ENCODE results near the gene TNFRSF19. TPM values are rescaled to one million over a fixed set of nuclear protein-coding genes. Genes with fewer than 3 reads are reported as not detected.

The TNFRSF19 gene
- total and polyA plus RNA-seq, 10 of the 15 experiments (the other 5 are each of a cell fraction or from before 2014, with no cell fraction given), result 16.4 to 46.2 (median 35.4) TPM

DNA sequence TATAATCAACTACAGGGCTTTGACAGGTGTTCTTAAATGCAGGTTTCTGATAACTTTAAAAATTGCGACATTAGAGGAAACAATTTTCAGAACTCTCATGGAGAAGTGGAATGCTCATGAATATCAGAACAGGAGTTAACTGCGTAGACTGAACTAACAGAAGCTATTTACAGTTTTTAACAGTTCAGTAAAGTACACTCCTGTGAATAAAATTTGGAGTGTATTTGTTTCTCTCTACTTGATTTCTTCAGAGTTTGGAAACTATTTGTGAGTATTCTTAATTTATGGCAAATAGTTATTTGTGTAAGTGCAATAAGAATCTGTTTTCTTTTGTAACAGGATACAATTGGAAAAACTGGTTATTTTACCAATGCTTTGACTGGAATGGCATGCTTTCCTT is 114.4 kb downstream of the TNFRSF19 start (continued):
- TF ChIP-seq YY1 (IDR thresholded peaks at IDR 0.05; ENCODE audit: low read depth, low read length) (no peak), ZNF217 (IDR thresholded peaks at IDR 0.05) (no peak), MEF2B (IDR thresholded peaks at IDR 0.05; ENCODE audit: partially characterized antibody, poor library complexity, severe bottlenecking) (no peak), NR2F1 (conservative IDR thresholded peaks at IDR 0.05) (no peak), NRF1 (conservative IDR thresholded peaks at IDR 0.05; ENCODE audit: low read depth, low read length) (no peak), PKNOX1 (IDR thresholded peaks at IDR 0.05) (no peak), NR2C2 (IDR thresholded peaks at IDR 0.05; ENCODE audit: borderline replicate concordance, control insufficient read depth, insufficient read length, low read depth) (no peak), RELB (IDR thresholded peaks at IDR 0.05; ENCODE audit: low read depth) (no peak), CBX3 (IDR thresholded peaks at IDR 0.05; ENCODE audit: borderline replicate concordance, low read depth) (no peak), SMAD1 (IDR thresholded peaks at IDR 0.05; ENCODE audit: low read depth, partially characterized antibody) (no peak)

DNA sequence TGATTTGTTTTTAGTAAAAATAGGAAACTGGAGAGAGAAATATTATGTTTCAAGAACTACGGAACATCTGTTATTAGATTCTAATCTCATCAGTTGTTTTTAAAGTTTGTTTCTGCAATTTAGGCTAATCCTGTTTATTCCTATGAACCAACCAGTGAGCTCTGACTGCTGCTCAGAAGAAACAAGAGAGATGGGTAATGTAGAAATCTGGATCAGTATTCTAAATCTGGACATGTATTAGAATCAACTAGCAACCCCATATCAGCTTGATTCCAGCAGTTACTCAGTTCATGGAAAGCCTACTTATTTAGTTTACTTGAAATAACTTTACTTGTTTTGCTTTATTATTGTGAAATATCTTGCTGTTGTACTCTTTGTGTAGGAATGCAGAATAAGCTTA is 115.2 kb downstream of the TNFRSF19 start:
- BruUV-seq (replicated peaks), result no TSS peak
- Histone ChIP-seq H3K27ac (ENCODE audit: control insufficient read depth, insufficient read depth) (no peak overlapping the region), H3K79me2 (ENCODE audit: control insufficient read depth, insufficient read depth, low read length) (no peaks in the 10 kb centered on the region), H3K9me3 (replicated peaks; ENCODE audit: control insufficient read depth, insufficient read depth, low read length) (no peaks in the 10 kb centered on the region; the same call in 2 of the 3 replicates), H3K36me3 (ENCODE audit: control insufficient read depth in 2 of 2, insufficient read depth in 2 of 2, low read length in 1 of 2) (no peaks in the 10 kb centered on the region), H3K9ac (ENCODE audit: control insufficient read depth, insufficient read depth, low read length) (no peak overlapping the region), H3K4me1 (ENCODE audit: control insufficient read depth, insufficient read depth, low read length) (no peaks in the 10 kb centered on the region), H3K4me2 (ENCODE audit: control insufficient read depth, insufficient read depth) (no peak overlapping the region), H2AFZ (ENCODE audit: control insufficient read depth, low read depth, low read length) (no peak overlapping the region), H3K4me3 (no peak overlapping the region), H4K20me1 (ENCODE audit: control insufficient read depth, insufficient read depth) (no peaks in the 10 kb centered on the region), H3K27me3 (replicated peaks in 1 of 2; ENCODE audit: control insufficient read depth in 2 of 2, insufficient read depth in 2 of 2, low read length in 1 of 2) (no peaks in the 10 kb centered on the region)
- POLR2A ChIA-PET, result interaction anchor here (0.5 kb wide), 1 partner anchor 110 kb away, joined by 4 read pairs; no protein-coding TSS in a partner anchor
- intact Hi-C loops (cut with micrococcal nuclease; ENCODE audit: unreplicated experiment) (no loop called here), in situ Hi-C loops (cut with MboI) (no loop called here)
- DNase-seq (ENCODE audit: low read depth, low spot score), result no peak
- SMC1A ChIA-PET (ENCODE audit: uncharacterized antibody, unreplicated experiment), result interaction anchor here (0.5 to 1.7 kb wide), 3 partner anchors 12 to 137 kb away, joined by 3 to 4 read pairs (median 4); no protein-coding TSS in a partner anchor
- ATAC-seq, result no peak
- RAD21 ChIA-PET (ENCODE audit: unreplicated experiment), result no interaction called here
- 0% methylated on average over 1 of the region's 1 CpG for WGBS (ENCODE audit: insufficient coverage, insufficient replicate concordance, low lambda C conversion rate, missing lambda C conversion rate)
- CTCF ChIA-PET, result no interaction called here
- no peak for FAIRE-seq
- TF ChIP-seq, protein P1, sequence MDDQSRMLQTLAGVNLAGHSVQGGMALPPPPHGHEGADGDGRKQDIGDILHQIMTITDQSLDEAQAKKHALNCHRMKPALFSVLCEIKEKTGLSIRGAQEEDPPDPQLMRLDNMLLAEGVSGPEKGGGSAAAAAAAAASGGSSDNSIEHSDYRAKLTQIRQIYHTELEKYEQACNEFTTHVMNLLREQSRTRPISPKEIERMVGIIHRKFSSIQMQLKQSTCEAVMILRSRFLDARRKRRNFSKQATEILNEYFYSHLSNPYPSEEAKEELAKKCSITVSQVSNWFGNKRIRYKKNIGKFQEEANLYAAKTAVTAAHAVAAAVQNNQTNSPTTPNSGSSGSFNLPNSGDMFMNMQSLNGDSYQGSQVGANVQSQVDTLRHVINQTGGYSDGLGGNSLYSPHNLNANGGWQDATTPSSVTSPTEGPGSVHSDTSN (IDR thresholded peaks at IDR 0.05; ENCODE audit: insufficient replicate concordance, low read depth, low read length), result no peak
- TF ChIP-seq NBN (IDR thresholded peaks at IDR 0.05) (no peak), MEF2B (IDR thresholded peaks at IDR 0.05; ENCODE audit: partially characterized antibody, poor library complexity, severe bottlenecking) (no peak), PML (IDR thresholded peaks at IDR 0.05; ENCODE audit: low read length) (no peak), ATF3 (IDR thresholded peaks at IDR 0.05; ENCODE audit: borderline replicate concordance, extremely low read depth, low read depth, low read length) (no peak), EZH2 (IDR thresholded peaks at IDR 0.05; ENCODE audit: borderline replicate concordance, control insufficient read depth, low read depth, low read length) (no peak), SMAD1 (IDR thresholded peaks at IDR 0.05; ENCODE audit: low read depth, partially characterized antibody) (no peak), ZNF622 (IDR thresholded peaks at IDR 0.05) (no peak), IRF4 (IDR thresholded peaks at IDR 0.05; ENCODE audit: low read depth, low read length) (no peak), NR2C1 (IDR thresholded peaks at IDR 0.05) (no peak), SP1 (IDR thresholded peaks at IDR 0.05; ENCODE audit: low read depth, low read length) (no peak)

Data from GM12878 (cell line).